Measurements from ENCODE around the gene HSP90AB1. TPM values are rescaled to one million over a fixed set of nuclear protein-coding genes. Genes with fewer than 3 reads are reported as not detected.

Gene HSP90AB1
- total RNA-seq, 2 experiments from 2014 or later: 2,366 to 2,390 TPM

Other genes starting within 250 kb of the HSP90AB1 start
- gene MRPL14, start 119.6 kb upstream of the HSP90AB1 start, total RNA-seq: 10 to 100 TPM; 53.1 to 54.5 TPM
- 10 to 100 TPM; 16.0 to 17.8 TPM for gene TMEM63B, start 119.5 kb upstream of the HSP90AB1 start, total RNA-seq
- not detected for gene CAPN11, start 88.3 kb upstream of the HSP90AB1 start, total RNA-seq
- gene MYMX, start 30.2 kb upstream of the HSP90AB1 start, total RNA-seq: not detected
- 100 to 1,000 TPM; 116 TPM for gene SLC29A1, start 23.5 kb upstream of the HSP90AB1 start, total RNA-seq
- 10 to 100 TPM; 32.5 to 32.6 TPM for gene SLC35B2, start 10.4 kb downstream of the HSP90AB1 start, total RNA-seq
- gene NFKBIE, start 18.4 kb downstream of the HSP90AB1 start, total RNA-seq: 10 to 100 TPM; 27.8 to 28.7 TPM
- not detected for gene TMEM151B, start 23.3 kb downstream of the HSP90AB1 start, total RNA-seq
- 10 to 100 TPM; 24.5 to 24.9 TPM for gene AARS2, start 66.2 kb downstream of the HSP90AB1 start, total RNA-seq
- not detected for gene SPATS1, start 95.5 kb downstream of the HSP90AB1 start, total RNA-seq
- gene CDC5L, start 140.6 kb downstream of the HSP90AB1 start, total RNA-seq: 10 to 100 TPM; 28.2 to 28.5 TPM